Activated CD4-positive, alpha-beta T cell treated with anti-CD3 and anti-CD28 coated beads for 36 hours (primary cell): ENCODE data around the gene SRPK2. TPM values are rescaled to one million over a fixed set of nuclear protein-coding genes. Genes with fewer than 3 reads are reported as not detected.
A peak's percentile ranks its signal among the peaks of the same experiment; 100 is the strongest.

Experiments
- ATAC-seq: fragments of 200-7000 bp; cut with Tn5 transposase; one replicate; pipeline ENCODE4 v1.10.0; 2021; ENCODE audit warnings: mild to moderate bottlenecking, moderate library complexity
- CTCF ChIA-PET: fragments of 350-600 bp; sonication (Branson Sonifier 250); formaldehyde crosslinking; loops from one replicate; lab custom pipeline; 2021; ENCODE audit warnings: antibody characterized with exemption; lab: Charles Lee
- POLR2A ChIA-PET: fragments of 350-600 bp; sonication (Branson Sonifier 250); formaldehyde crosslinking; loops from one replicate; lab custom pipeline; 2021; ENCODE audit warnings: antibody characterized with exemption, inconsistent platforms; lab: Charles Lee
- DNase-seq: peaks from one replicate; pipeline ENCODE4 v3.0.0-alpha.2; 2020
- H3K27ac Mint-ChIP-seq: one replicate; pipeline ENCODE4 v1.8.0; 2021; ENCODE audit warnings: mixed read lengths
- H3K27me3 Mint-ChIP-seq: one replicate; pipeline ENCODE4 v1.8.0; 2021; ENCODE audit warnings: mixed read lengths
- H3K36me3 Mint-ChIP-seq: one replicate; pipeline ENCODE4 v1.8.0; 2021; ENCODE audit warnings: low read depth, mixed read lengths
- H3K4me1 Mint-ChIP-seq: one replicate; pipeline ENCODE4 v1.8.0; 2021; ENCODE audit warnings: mixed read lengths
- H3K4me3 Mint-ChIP-seq: one replicate; pipeline ENCODE4 v1.8.0; 2021; ENCODE audit warnings: mild to moderate bottlenecking, moderate library complexity, mixed read lengths
- H3K9me3 Mint-ChIP-seq: one replicate; pipeline ENCODE4 v1.8.0; 2021; ENCODE audit warnings: low read depth, mixed read lengths
- intact Hi-C, 2 experiments: fragments of 100-400 bp; cut with DNase I in 1 of 2; cut with micrococcal nuclease in 1 of 2; formaldehyde crosslinking; loops; one replicate each; pipeline versions ENCODE4 v1.14.2 to v1.15.1; 2022 to 2024; cut with DNase I, micrococcal nuclease
- total RNA-seq, 2 experiments: library from RNA; stranded (reverse); gene quantifications; one replicate each; pipeline ENCODE4 v1.2.3, GENCODE V29; 2021

SRPK2 gene
- total RNA-seq, 2 experiments from 2014 or later, result 42.7 to 42.9 TPM

- no peak for ATAC-seq
Observed at GRCh38 chr7:105191331-105191730, 197.4 kb downstream of the SRPK2 start.

GRCh38 chr7:105189859-105190492 lies 198.7 kb downstream of the SRPK2 start:
- POLR2A ChIA-PET, result no interaction called here
- intact Hi-C loops, result no loop called here
- H3K27me3 Mint-ChIP-seq, result no peaks in the 10 kb centered on the region
- CTCF ChIA-PET, result no interaction called here
- H3K36me3 Mint-ChIP-seq, result peaks cover 8% of the 10 kb centered on the region
- H3K4me1 Mint-ChIP-seq, result peaks cover 20% of the 10 kb centered on the region
- H3K4me3 Mint-ChIP-seq, result no peak overlapping the region
- ATAC-seq (no peak), DNase-seq (no peak)
- no peak overlapping the region for H3K27ac Mint-ChIP-seq
- H3K9me3 Mint-ChIP-seq, result no peaks in the 10 kb centered on the region

More at GRCh38 chr7:105191331-105191730, 197.4 kb downstream of the SRPK2 start:
- peaks cover 8% of the 10 kb centered on the region for H3K36me3 Mint-ChIP-seq
- no peak overlapping the region for H3K27ac Mint-ChIP-seq
- POLR2A ChIA-PET, result interaction anchor here (0.6 kb wide), 2 partner anchors 165 to 168 kb away, joined by 4 read pairs; no protein-coding TSS in a partner anchor
- H3K4me3 Mint-ChIP-seq, result no peak overlapping the region
- H3K27me3 Mint-ChIP-seq, result no peaks in the 10 kb centered on the region
- CTCF ChIA-PET, result interaction anchor here (0.6 to 0.9 kb wide), 2 partner anchors 8 to 22 kb away, joined by 3 read pairs; no protein-coding TSS in a partner anchor
- H3K9me3 Mint-ChIP-seq, result no peaks in the 10 kb centered on the region
- H3K4me1 Mint-ChIP-seq, result peaks cover 24% of the 10 kb centered on the region
- DNase-seq, result no peak
- intact Hi-C loops, result no loop called here

GRCh38 chr7:105188201-105188600 lies 200.5 kb downstream of the SRPK2 start:
- ChIA-PET POLR2A (no interaction called here), CTCF (interaction anchor here (0.7 to 1.2 kb wide), 3 partner anchors 11 to 196 kb away, joined by 3 to 5 read pairs (median 4); no protein-coding TSS in a partner anchor)
- Mint-ChIP-seq H3K9me3 (no peaks in the 10 kb centered on the region), H3K4me3 (no peak overlapping the region), H3K27ac (no peak overlapping the region), H3K36me3 (peaks cover 6% of the 10 kb centered on the region), H3K4me1 (peaks cover 20% of the 10 kb centered on the region), H3K27me3 (no peaks in the 10 kb centered on the region)
- ATAC-seq (no peak), DNase-seq (no peak)
- intact Hi-C loops, result no loop called here

GRCh38 chr7:105187302-105188169 lies 201.2 kb downstream of the SRPK2 start:
- Mint-ChIP-seq H3K4me3 (no peak overlapping the region), H3K27me3 (no peaks in the 10 kb centered on the region), H3K36me3 (peaks cover 2% of the 10 kb centered on the region), H3K9me3 (no peaks in the 10 kb centered on the region), H3K27ac (no peak overlapping the region), H3K4me1 (peaks cover 20% of the 10 kb centered on the region)
- ChIA-PET CTCF (interaction anchor here (0.6 to 1.2 kb wide), 4 partner anchors 12 to 197 kb away, joined by 3 to 5 read pairs (median 4); no protein-coding TSS in a partner anchor), POLR2A (no interaction called here)
- no peak for DNase-seq
- intact Hi-C loops, result no loop called here
- peak; percentile 26 for ATAC-seq

- Mint-ChIP-seq H3K27me3 (no peaks in the 10 kb centered on the region), H3K27ac (no peak overlapping the region), H3K9me3 (peaks cover 10% of the 10 kb centered on the region), H3K36me3 (peaks cover 11% of the 10 kb centered on the region), H3K4me1 (peaks cover 20% of the 10 kb centered on the region), H3K4me3 (no peak overlapping the region)
- ATAC-seq (no peak), DNase-seq (no peak)
- intact Hi-C loops, result no loop called here
- CTCF ChIA-PET, result interaction anchor here (1.4 kb wide), 1 partner anchor 244 kb away, joined by 3 read pairs; no protein-coding TSS in a partner anchor
- POLR2A ChIA-PET, result no interaction called here
Observed at GRCh38 chr7:105185290-105186010, 203.3 kb downstream of the SRPK2 start.

- DNase-seq (no peak), ATAC-seq (no peak)
- Mint-ChIP-seq H3K4me1 (peaks cover 2% of the 10 kb centered on the region), H3K36me3 (peaks cover 15% of the 10 kb centered on the region), H3K27me3 (no peaks in the 10 kb centered on the region), H3K27ac (no peak overlapping the region), H3K4me3 (no peak overlapping the region), H3K9me3 (peaks cover 13% of the 10 kb centered on the region)
- intact Hi-C loops, result no loop called here
- ChIA-PET POLR2A (no interaction called here), CTCF (no interaction called here)
Observed at GRCh38 chr7:105180002-105180401, 208.7 kb downstream of the SRPK2 start.

GRCh38 chr7:105178928-105179541 lies 209.7 kb downstream of the SRPK2 start:
- CTCF ChIA-PET, result interaction anchor here (1.3 kb wide), 1 partner anchor 35 kb away, joined by 4 read pairs; no protein-coding TSS in a partner anchor
- Mint-ChIP-seq H3K4me1 (peaks cover 7% of the 10 kb centered on the region), H3K27me3 (no peaks in the 10 kb centered on the region), H3K27ac (no peak overlapping the region), H3K9me3 (peaks cover 13% of the 10 kb centered on the region), H3K36me3 (peaks cover 15% of the 10 kb centered on the region), H3K4me3 (no peak overlapping the region)
- intact Hi-C loops, result no loop called here
- ATAC-seq (no peak), DNase-seq (no peak)
- POLR2A ChIA-PET, result no interaction called here

GRCh38 chr7:105178177-105178576 lies 210.5 kb downstream of the SRPK2 start:
- no peak for DNase-seq
- ChIA-PET POLR2A (no interaction called here), CTCF (interaction anchor here (1.3 kb wide), 1 partner anchor 35 kb away, joined by 4 read pairs; no protein-coding TSS in a partner anchor)
- H3K9me3 Mint-ChIP-seq, result peaks cover 13% of the 10 kb centered on the region
- no peaks in the 10 kb centered on the region for H3K27me3 Mint-ChIP-seq
- no peak overlapping the region for H3K4me3 Mint-ChIP-seq
- H3K36me3 Mint-ChIP-seq, result peaks cover 15% of the 10 kb centered on the region
- H3K27ac Mint-ChIP-seq, result no peak overlapping the region
- intact Hi-C loops, result no loop called here
- peaks cover 10% of the 10 kb centered on the region for H3K4me1 Mint-ChIP-seq
- no peak for ATAC-seq

GRCh38 chr7:105177026-105177425 lies 211.7 kb downstream of the SRPK2 start:
- Mint-ChIP-seq H3K27ac (no peak overlapping the region), H3K4me3 (no peak overlapping the region), H3K36me3 (peaks cover 15% of the 10 kb centered on the region), H3K27me3 (no peaks in the 10 kb centered on the region), H3K9me3 (peaks cover 13% of the 10 kb centered on the region), H3K4me1 (peaks cover 10% of the 10 kb centered on the region)
- intact Hi-C loops, result no loop called here
- ChIA-PET POLR2A (no interaction called here), CTCF (no interaction called here)
- DNase-seq, result no peak
- no peak for ATAC-seq

- Mint-ChIP-seq H3K4me3 (no peak overlapping the region), H3K4me1 (peaks cover 10% of the 10 kb centered on the region), H3K27me3 (no peaks in the 10 kb centered on the region), H3K9me3 (no peaks in the 10 kb centered on the region), H3K27ac (no peak overlapping the region), H3K36me3 (peaks cover 3% of the 10 kb centered on the region)
- ChIA-PET POLR2A (no interaction called here), CTCF (no interaction called here)
- DNase-seq, result no peak
- intact Hi-C loops, result no loop called here
- no peak for ATAC-seq
Observed at GRCh38 chr7:105173586-105173985, 215.1 kb downstream of the SRPK2 start.

- ChIA-PET POLR2A (no interaction called here), CTCF (interaction anchor here (1.1 to 1.8 kb wide), 2 partner anchors 12 to 21 kb away, joined by 3 to 6 read pairs; no protein-coding TSS in a partner anchor)
- ATAC-seq (no peak), DNase-seq (no peak)
- Mint-ChIP-seq H3K4me3 (no peak overlapping the region), H3K27ac (peak overlapping the region; percentile 9), H3K27me3 (no peaks in the 10 kb centered on the region), H3K9me3 (no peaks in the 10 kb centered on the region), H3K4me1 (no peaks in the 10 kb centered on the region), H3K36me3 (peaks cover 42% of the 10 kb centered on the region)
- intact Hi-C loops, result no loop called here
Observed at GRCh38 chr7:105164751-105165150, 224.0 kb downstream of the SRPK2 start.
